ENCODE data around the gene PPID. TPM values are rescaled to one million over a fixed set of nuclear protein-coding genes. Genes with fewer than 3 reads are reported as not detected.

Gene PPID
- total RNA-seq, 1 experiment from 2014 or later = 53.5 TPM

- peaks cover 12% of the 10 kb centered on the region for H3K23me2 ChIP-seq (ENCODE audit: insufficient read length, low read depth, low read length, poor library complexity, severe bottlenecking)
- H4K5ac ChIP-seq (ENCODE audit: insufficient read length, low read depth, low read length) = no peak overlapping the region
- H2AFZ ChIP-seq (ENCODE audit: low read length) = no peak overlapping the region
- H3K4ac ChIP-seq (ENCODE audit: low read depth, low read length) = no peak overlapping the region
- Mint-ChIP-seq H3K36me3 (ENCODE audit: insufficient read depth in 1 of 3, low read depth in 3 of 3) (peaks cover under 1 to 2% (median under 1%) of the 10 kb centered on the region in 3 experiments; a peak in 6 of 7 replicates), H3K9me3 (no peaks in the 10 kb centered on the region), H3K4me1 (peaks cover 13 to 22% of the 10 kb centered on the region in 2 experiments), H3K4me3 (no peak overlapping the region), H3K27ac (no peak overlapping the region), H3K27me3 (ENCODE audit: low read depth) (peaks cover 1% of the 10 kb centered on the region; the same call in 1 of the 2 replicates)
- no peak overlapping the region for H2BK20ac ChIP-seq (ENCODE audit: low read depth, low read length, poor library complexity, severe bottlenecking)
- H3K27ac ChIP-seq (ENCODE audit: insufficient read length, low read depth, low read length) = no peak overlapping the region
- no peak overlapping the region for H3K9ac ChIP-seq (ENCODE audit: extremely low read depth, insufficient read length, low read length)
- H2AK5ac ChIP-seq (ENCODE audit: insufficient read length, low read length) = no peak overlapping the region
- H3K79me1 ChIP-seq (ENCODE audit: insufficient read depth, low read depth, low read length, poor library complexity, severe bottlenecking) = no peaks in the 10 kb centered on the region
- no peaks in the 10 kb centered on the region for H4K20me1 ChIP-seq (ENCODE audit: control insufficient read depth, insufficient read depth, insufficient read length)
- no peak overlapping the region for H2BK5ac ChIP-seq (ENCODE audit: insufficient read length, low read length)
- no peak overlapping the region for H2BK15ac ChIP-seq (ENCODE audit: low read depth, low read length)
- WGBS (ENCODE audit: extremely low coverage, insufficient read length, low lambda C conversion rate) = no CpG with 5 or more reads among the region's 6 CpGs
- no peak overlapping the region for H3K56ac ChIP-seq (ENCODE audit: insufficient read length, low read depth, low read length)
- H3K79me2 ChIP-seq (ENCODE audit: insufficient read depth, low read length) = peaks cover 7% of the 10 kb centered on the region; the same call in 1 of the 2 replicates
- H3T11ph ChIP-seq (ENCODE audit: low read length) = no peak overlapping the region
- H3K23ac ChIP-seq (ENCODE audit: insufficient read length, low read depth, low read length) = no peak overlapping the region
- no peak overlapping the region for H3K18ac ChIP-seq (ENCODE audit: insufficient read length, low read depth, low read length)
- DNase-seq = no peak
- no peak overlapping the region for H4K91ac ChIP-seq (ENCODE audit: insufficient read length, low read depth, low read length)
- no peak overlapping the region for H3K4me2 ChIP-seq (ENCODE audit: insufficient read depth, insufficient read length, low read length)
- H2BK12ac ChIP-seq (ENCODE audit: insufficient read length, low read depth, low read length) = no peak overlapping the region
- no peak overlapping the region for H3K14ac ChIP-seq (ENCODE audit: insufficient read depth, low read length)
- H2BK120ac ChIP-seq (ENCODE audit: low read depth, low read length, poor library complexity, severe bottlenecking) = no peak overlapping the region
- H3K27me3 ChIP-seq (ENCODE audit: insufficient read depth, low read length) = no peaks in the 10 kb centered on the region
- peaks cover 2% of the 10 kb centered on the region; the same call in 1 of the 2 replicates for H3K4me1 ChIP-seq (ENCODE audit: insufficient read depth, low read length)
- H3K9me3 ChIP-seq (ENCODE audit: control insufficient read depth, low read depth, low read length) = no peaks in the 10 kb centered on the region
- no peak for TF ChIP-seq CTCF (conservative IDR thresholded peaks at IDR 0.05)
- H4K8ac ChIP-seq (replicated peaks; ENCODE audit: insufficient read length, low read depth, low read length) = no peak overlapping the region
Measured at GRCh38 chr4:158726633-158727032, 3.4 kb upstream of the PPID start.
